Measurements from ENCODE around the gene GRIN2A. TPM values are rescaled to one million over a fixed set of nuclear protein-coding genes. Genes with fewer than 3 reads are reported as not detected.

GRIN2A gene
- total RNA-seq, 4 donors from 2014 or later, result 0.35 to 7.4 (median 1.5) TPM

DNA sequence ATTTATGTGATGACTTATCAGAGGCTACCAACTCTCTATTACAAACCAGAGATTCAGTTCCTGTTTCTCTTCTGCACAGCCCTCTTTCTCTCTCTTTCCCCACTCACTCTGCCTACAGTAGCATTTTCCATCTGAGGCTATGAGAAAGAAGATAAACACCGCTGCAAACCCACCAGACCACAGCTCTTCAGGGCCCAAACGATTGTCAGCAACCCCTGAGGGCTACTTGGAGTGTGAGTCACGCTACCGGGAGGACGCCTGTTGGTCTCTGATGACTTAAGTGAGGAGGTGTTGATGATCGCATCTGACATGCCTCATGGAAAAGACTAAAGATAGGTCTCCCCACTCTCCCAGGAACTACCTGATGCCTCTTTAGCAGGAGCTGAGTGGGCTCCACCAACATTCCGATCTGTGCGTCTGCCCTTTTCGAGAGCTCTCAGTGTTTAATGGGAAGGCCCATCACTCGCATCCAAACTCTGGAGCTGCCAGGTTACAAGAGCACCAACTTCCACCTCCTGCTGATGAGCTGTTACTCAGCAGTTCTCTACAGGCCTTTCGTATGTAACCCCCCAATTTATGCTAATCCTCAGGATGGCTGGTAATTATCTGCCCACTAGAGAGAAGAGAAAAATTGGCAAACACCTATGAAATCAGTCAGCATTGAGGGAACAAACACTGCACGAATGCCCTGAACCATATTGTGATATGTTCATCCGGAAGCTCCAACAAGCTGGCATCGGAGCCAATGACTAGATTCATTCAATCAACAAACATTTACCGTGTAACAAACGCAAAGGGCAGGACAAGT lies 9.2 kb downstream of the GRIN2A start:
- Histone ChIP-seq H3K4me3 (no peak overlapping the region), H3K36me3 (no peaks in the 10 kb centered on the region), H3K27ac (no peak overlapping the region), H3K9me3 (no peaks in the 10 kb centered on the region), H3K4me1 (no peaks in the 10 kb centered on the region), H3K27me3 (no peaks in the 10 kb centered on the region)
- DNase-seq, result no peak
- TF ChIP-seq CTCF (IDR thresholded peaks at IDR 0.05), result no peak
- TF ChIP-seq POLR2A (IDR thresholded peaks at IDR 0.05), result no peak

DNA sequence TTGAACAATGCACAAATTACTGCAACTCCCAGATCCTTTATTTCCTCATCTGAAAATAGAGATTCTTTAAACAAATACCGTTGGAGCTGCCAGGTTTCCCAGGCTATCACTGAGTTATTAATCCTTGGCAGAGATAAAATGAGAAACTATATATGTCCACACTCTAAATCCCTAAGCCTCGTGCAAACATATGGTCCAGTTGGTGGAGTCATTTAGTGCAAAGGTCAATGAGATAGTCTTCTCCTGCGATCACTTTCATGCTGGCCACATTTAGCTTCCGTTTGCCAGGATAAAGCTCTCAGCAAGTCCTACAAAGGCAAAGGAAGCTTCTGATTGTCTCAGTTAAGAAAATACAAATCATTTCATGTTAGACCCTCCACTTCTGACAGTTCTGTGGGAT lies 11.0 kb downstream of the GRIN2A start:
- no peak for TF ChIP-seq POLR2A (IDR thresholded peaks at IDR 0.05)
- no peak for TF ChIP-seq CTCF (IDR thresholded peaks at IDR 0.05)
- no peaks in the 10 kb centered on the region for H3K27me3 ChIP-seq
- H3K27ac ChIP-seq, result no peak overlapping the region
- H3K36me3 ChIP-seq, result no peaks in the 10 kb centered on the region
- no peak overlapping the region for H3K4me3 ChIP-seq
- no peaks in the 10 kb centered on the region for H3K9me3 ChIP-seq
- no peak for DNase-seq
- no peaks in the 10 kb centered on the region for H3K4me1 ChIP-seq

DNA sequence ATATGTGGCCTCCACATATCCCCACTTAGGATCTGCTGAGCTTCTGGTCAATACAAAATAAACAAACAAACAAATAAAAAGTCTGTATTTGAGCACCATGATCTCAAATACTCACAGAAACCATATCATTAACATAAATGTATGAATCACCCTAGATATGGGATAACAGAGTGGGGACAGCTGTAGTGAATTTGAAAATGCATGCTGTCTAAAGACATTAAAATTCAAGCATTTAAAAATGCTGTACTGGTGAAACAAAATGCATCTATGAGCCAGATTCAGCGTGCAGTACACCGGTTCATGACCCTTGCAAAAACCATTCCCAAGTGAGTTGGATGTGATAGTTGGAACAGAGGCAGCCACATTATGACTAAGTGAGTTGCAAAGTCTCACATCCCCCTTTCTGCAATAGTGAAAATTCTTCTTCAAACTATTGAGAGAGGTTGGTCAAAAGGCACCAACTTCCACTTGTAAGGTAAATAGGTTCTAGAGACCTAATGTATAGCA lies 12.3 kb downstream of the GRIN2A start:
- Histone ChIP-seq H3K4me1 (no peaks in the 10 kb centered on the region), H3K27me3 (no peaks in the 10 kb centered on the region), H3K9me3 (no peaks in the 10 kb centered on the region), H3K36me3 (no peaks in the 10 kb centered on the region), H3K4me3 (no peak overlapping the region), H3K27ac (no peak overlapping the region)
- no peak for TF ChIP-seq CTCF (IDR thresholded peaks at IDR 0.05)
- no peak for TF ChIP-seq POLR2A (IDR thresholded peaks at IDR 0.05)
- DNase-seq, result no peak

DNA sequence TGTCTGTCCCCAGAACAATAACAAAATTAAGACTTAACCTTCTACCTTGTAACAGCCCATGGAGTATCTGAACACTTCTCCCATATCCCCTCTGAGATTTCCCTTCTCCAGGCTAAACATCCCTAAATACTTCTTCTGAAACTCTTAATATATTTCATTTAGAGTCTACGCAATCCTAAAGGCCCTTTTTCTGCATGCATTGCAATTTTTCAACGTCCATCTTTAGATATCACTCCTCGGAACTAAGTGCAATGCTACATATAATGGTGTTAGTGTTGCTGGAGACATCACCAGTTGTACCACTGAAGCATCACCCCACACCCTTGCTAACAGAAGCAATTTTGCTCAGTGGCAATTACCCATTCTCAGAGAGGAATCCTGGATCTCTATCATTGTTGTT lies 13.2 kb downstream of the GRIN2A start:
- no peaks in the 10 kb centered on the region for H3K36me3 ChIP-seq
- no peak for TF ChIP-seq POLR2A (IDR thresholded peaks at IDR 0.05)
- TF ChIP-seq CTCF (IDR thresholded peaks at IDR 0.05), result no peak
- H3K4me1 ChIP-seq, result no peaks in the 10 kb centered on the region
- no peak overlapping the region for H3K4me3 ChIP-seq
- H3K27me3 ChIP-seq, result no peaks in the 10 kb centered on the region
- DNase-seq, result no peak
- H3K9me3 ChIP-seq, result no peaks in the 10 kb centered on the region
- H3K27ac ChIP-seq, result no peak overlapping the region

- H3K27me3 ChIP-seq, result no peaks in the 10 kb centered on the region
- TF ChIP-seq POLR2A (IDR thresholded peaks at IDR 0.05), result no peak
- no peak for TF ChIP-seq CTCF (IDR thresholded peaks at IDR 0.05)
- H3K9me3 ChIP-seq, result no peaks in the 10 kb centered on the region
- H3K4me3 ChIP-seq, result no peak overlapping the region
- no peaks in the 10 kb centered on the region for H3K36me3 ChIP-seq
- no peak for DNase-seq
- no peak overlapping the region for H3K27ac ChIP-seq
- no peaks in the 10 kb centered on the region for H3K4me1 ChIP-seq
Observed at GRCh38 chr16:10168258-10168657, 14.0 kb downstream of the GRIN2A start.

All from Peyer's patch (tissue), 4 donors.